KOPT-K1 (cell line): ENCODE results near the gene DHX30.
"Not testable (repeated sequence)": the region's sequence is repeated elsewhere in the genome, so short reads cannot be mapped to it uniquely, and the experiment has no call there.

Experiments
- H3K27ac ChIP-seq: fragments of 200-600 bp; sonication (generic); 2 replicates; pipeline ENCODE4 v1.5.1; 2016; ENCODE audit warnings: antibody characterized with exemption, mild to moderate bottlenecking, low read depth, low read length; ENCODE audit not compliant: poor library complexity, severe bottlenecking
- H3K36me3 ChIP-seq: fragments of 200-600 bp; sonication (generic); 2 replicates; pipeline ENCODE4 v1.5.1; 2017; ENCODE audit warnings: antibody characterized with exemption, mild to moderate bottlenecking, low read length, moderate library complexity; ENCODE audit not compliant: insufficient read depth
- H3K9me3 ChIP-seq: fragments of 200-600 bp; sonication (generic); 2 replicates; pipeline ENCODE4 v1.5.1; 2017; ENCODE audit warnings: antibody characterized with exemption, low read length, mild to moderate bottlenecking; ENCODE audit not compliant: insufficient read depth, poor library complexity, severe bottlenecking

Gene DHX30

GRCh38 chr3:47874438-47874837, 71.5 kb downstream of the DHX30 start:
- peaks cover 62% of the 10 kb centered on the region for H3K36me3 ChIP-seq
- no peaks in the 10 kb centered on the region for H3K9me3 ChIP-seq
- H3K27ac ChIP-seq = no peak overlapping the region

GRCh38 chr3:47874913-47875312, 72.0 kb downstream of the DHX30 start:
- H3K9me3 ChIP-seq = no peaks in the 10 kb centered on the region
- H3K27ac ChIP-seq = no peak overlapping the region
- H3K36me3 ChIP-seq = peaks cover 57% of the 10 kb centered on the region

DNA sequence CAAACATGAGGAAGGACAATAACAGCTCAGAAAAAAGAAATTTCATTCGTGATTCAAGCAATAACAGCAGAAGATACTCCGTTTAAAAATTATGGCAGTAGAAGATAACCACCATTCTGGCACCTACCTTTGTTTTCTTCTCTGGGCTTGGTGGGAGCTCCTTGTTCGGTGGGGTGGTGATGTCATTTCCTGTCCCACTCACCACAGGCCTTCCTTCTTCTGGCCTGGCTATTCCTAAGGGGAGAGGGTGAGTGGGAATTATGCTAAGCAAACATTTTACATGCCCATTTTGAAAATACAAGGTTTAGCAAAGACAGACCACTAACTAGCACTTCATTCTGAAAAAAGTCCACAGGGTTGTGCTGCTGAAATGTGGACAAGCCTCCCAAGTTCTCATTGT, 74.4 kb downstream of the DHX30 start:
- H3K9me3 ChIP-seq = no peaks in the 10 kb centered on the region
- no peak overlapping the region for H3K27ac ChIP-seq
- H3K36me3 ChIP-seq = peaks cover 35% of the 10 kb centered on the region

- Histone ChIP-seq H3K9me3 (no peaks in the 10 kb centered on the region), H3K27ac (no peak overlapping the region), H3K36me3 (peaks cover 34% of the 10 kb centered on the region)
Measured at GRCh38 chr3:47877719-47878118, 74.8 kb downstream of the DHX30 start.

DNA sequence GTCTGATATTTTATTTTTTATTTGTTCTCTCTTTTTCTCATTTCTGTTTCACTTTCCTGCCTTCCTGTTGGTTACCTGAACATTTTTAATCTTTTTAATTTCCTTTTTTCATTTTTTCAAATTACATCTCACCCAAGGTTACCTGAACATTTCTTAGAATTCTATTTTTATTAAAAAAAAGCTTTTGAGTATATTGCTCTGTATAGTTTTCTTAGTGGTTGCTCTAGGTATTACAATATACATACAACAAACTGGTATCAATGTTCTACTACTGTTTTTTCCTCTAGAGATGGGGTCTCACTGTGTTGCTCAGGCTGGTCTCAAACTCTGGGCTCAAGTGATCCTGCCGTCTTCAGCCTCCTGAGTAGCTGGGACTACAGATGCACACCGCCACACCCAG, 79.4 kb downstream of the DHX30 start:
- no peaks in the 10 kb centered on the region for H3K9me3 ChIP-seq
- no peak overlapping the region for H3K27ac ChIP-seq
- H3K36me3 ChIP-seq = no peaks in the 10 kb centered on the region; the same call in 1 of the 2 replicates

- peaks cover 12% of the 10 kb centered on the region; the same call in 1 of the 2 replicates for H3K36me3 ChIP-seq
- H3K27ac ChIP-seq = no peak overlapping the region
- H3K9me3 ChIP-seq = no peaks in the 10 kb centered on the region
Measured at GRCh38 chr3:47884603-47885002, 81.7 kb downstream of the DHX30 start.

- Histone ChIP-seq H3K36me3 (peaks cover 13% of the 10 kb centered on the region; the same call in 1 of the 2 replicates), H3K9me3 (no peaks in the 10 kb centered on the region), H3K27ac (no peak overlapping the region)
Measured at GRCh38 chr3:47885168-47885567, 82.2 kb downstream of the DHX30 start.

DNA sequence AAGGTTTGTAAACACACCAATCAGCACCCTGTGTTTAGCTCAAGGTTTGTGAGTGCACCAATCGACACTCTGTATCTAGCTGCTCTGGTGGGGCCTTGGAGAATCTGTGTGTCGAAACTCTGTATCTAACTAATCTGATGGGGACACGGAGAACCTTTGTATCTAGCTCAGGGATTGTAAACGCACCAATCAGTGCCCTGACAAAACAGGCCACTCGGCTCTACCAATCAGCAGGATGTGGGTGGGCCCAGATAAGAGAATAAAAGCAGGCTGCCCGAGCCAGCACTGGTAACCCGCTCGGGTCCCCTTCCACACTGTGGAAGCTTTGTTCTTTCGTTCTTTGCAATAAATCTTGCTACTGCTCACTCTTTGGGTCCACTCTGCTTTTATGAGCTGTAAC, 85.1 kb downstream of the DHX30 start:
- not testable (repeated sequence) for H3K9me3 ChIP-seq, H3K27ac ChIP-seq
- H3K36me3 ChIP-seq = peaks cover 33% of the 10 kb centered on the region

- no peak overlapping the region for H3K27ac ChIP-seq
- H3K9me3 ChIP-seq = no peaks in the 10 kb centered on the region
- H3K36me3 ChIP-seq = peaks cover 39% of the 10 kb centered on the region
Measured at GRCh38 chr3:47888986-47889757, 86.2 kb downstream of the DHX30 start.

- Histone ChIP-seq H3K36me3 (peaks cover 46% of the 10 kb centered on the region), H3K27ac (no peak overlapping the region), H3K9me3 (no peaks in the 10 kb centered on the region)
Measured at GRCh38 chr3:47890126-47890827, 87.3 kb downstream of the DHX30 start.

DNA sequence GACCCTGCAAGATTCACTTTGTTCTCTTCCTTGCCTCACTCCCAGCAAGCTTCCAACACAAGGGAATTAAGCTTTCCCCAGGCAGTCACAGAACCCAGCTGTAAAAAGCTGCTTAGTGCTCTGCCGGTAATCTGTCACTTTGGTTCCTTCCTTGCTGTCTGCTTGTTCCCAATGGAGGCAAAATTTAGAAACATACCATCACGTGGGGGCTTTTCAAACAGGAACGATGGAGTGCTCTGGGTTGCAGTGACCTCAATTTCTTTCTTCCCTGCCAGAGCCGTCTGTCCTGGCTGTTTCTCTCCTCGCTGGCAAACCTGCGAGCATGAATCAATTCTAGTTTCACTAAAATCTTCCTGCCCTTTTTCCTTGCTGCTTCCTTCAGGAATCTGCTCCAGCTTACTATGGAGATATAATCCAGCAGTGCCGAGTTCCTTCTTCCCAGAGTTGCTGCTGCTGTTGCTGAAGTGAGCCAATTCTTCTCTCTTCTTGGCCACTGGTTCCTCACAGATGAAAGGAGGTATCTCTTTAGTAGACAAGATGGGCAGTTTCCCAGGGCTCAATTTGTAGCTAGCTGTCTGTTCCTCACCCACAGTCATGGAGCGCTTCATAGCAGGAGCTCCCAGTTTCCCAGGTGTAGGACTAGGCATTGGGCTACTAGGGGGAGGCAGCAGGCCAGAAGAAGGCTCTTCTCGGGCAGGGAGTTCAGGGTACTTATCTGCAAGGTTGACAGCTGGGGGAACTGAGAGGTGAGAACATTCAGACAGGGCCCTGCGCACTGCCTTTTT, 88.1 kb downstream of the DHX30 start:
- no peaks in the 10 kb centered on the region for H3K9me3 ChIP-seq
- H3K27ac ChIP-seq = no peak overlapping the region
- peaks cover 50% of the 10 kb centered on the region for H3K36me3 ChIP-seq

DNA sequence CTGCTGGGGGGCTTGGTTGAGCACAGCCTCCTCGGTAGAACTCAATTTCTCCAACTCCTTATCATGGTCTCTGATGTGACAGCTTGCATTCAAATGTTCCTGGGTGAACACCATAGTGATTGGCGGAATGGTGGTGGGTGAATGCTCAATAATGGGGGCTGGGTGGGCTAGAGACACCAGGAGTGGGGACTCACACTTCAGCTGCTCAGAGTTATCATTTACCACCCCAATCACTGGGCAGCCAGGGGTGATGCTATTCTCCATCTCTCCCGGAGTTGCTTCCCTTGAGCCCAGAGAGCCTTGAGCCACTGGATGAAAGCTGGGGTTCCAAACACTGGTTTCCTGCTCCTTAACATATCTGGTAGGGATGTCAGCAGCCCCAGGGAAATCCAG, 88.7 kb downstream of the DHX30 start:
- H3K9me3 ChIP-seq = no peaks in the 10 kb centered on the region
- no peak overlapping the region for H3K27ac ChIP-seq
- peaks cover 50% of the 10 kb centered on the region for H3K36me3 ChIP-seq

GRCh38 chr3:47892286-47893040, 89.5 kb downstream of the DHX30 start:
- Histone ChIP-seq H3K36me3 (peaks cover 53% of the 10 kb centered on the region), H3K27ac (no peak overlapping the region), H3K9me3 (no peaks in the 10 kb centered on the region)

DNA sequence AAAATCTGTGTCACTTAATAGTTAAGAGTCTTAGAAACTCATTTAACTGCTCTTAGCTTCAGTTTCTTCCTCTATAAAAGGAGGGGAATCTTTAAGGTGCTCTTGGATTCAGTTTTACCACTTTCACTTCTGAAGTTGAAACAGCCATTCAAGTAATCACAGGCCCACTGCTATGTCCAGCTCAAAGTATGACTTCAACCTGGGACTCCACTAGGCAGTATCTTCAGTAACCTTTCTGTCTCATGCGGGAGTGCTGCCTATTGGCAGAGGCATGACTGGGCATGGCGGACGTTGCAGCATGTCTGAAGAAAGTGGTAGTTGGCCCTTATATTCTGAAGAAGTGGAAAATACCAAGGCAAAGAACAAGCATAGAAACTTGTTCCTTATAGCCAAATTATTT, 92.3 kb downstream of the DHX30 start:
- no peaks in the 10 kb centered on the region for H3K9me3 ChIP-seq
- H3K27ac ChIP-seq = no peak overlapping the region
- H3K36me3 ChIP-seq = peaks cover 46% of the 10 kb centered on the region

DNA sequence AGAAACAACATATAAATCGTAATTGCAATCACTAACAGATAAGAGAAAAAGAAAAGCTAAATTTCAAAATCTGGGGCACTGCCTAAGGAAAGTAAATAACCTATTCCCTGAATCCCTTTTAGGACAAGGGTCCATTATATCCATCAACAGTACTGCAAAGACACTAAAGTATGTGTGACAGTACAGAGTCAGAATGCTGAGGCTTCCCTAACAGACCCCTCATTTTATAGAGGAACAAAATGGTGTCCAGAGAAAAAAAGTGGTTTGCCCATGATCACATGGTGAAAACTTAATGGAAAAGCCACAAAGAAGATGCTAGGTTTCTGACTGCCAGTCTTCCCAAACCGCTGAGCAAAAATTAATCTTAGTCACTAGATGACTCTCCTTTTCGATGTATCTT, 93.8 kb downstream of the DHX30 start:
- Histone ChIP-seq H3K27ac (no peak overlapping the region), H3K9me3 (no peaks in the 10 kb centered on the region), H3K36me3 (peaks cover 34% of the 10 kb centered on the region)
